ENCODE data around the gene CNGB1.
"Not testable (repeated sequence)": the region's sequence is repeated elsewhere in the genome, so short reads cannot be mapped to it uniquely, and the experiment has no call there.

- TF ChIP-seq EP300, POLR2A (IDR thresholded peaks at IDR 0.05): not testable (repeated sequence)
These were observed 135.5 kb downstream of the CNGB1 start for GRCh38 chr16:57835439-57835838.

All from ovary (tissue), 1 donor.